ENCODE measurements around the gene PCP4L1. TPM values are rescaled to one million over a fixed set of nuclear protein-coding genes. Genes with fewer than 3 reads are reported as not detected.
A peak's percentile ranks its signal among the peaks of the same experiment; 100 is the strongest.
"Not testable (repeated sequence)": the region's sequence is repeated elsewhere in the genome, so short reads cannot be mapped to it uniquely, and the experiment has no call there.

PCP4L1 gene
- total and polyA plus RNA-seq, 5 donors = 0.21 to 0.94 (median 0.51) TPM

DNA sequence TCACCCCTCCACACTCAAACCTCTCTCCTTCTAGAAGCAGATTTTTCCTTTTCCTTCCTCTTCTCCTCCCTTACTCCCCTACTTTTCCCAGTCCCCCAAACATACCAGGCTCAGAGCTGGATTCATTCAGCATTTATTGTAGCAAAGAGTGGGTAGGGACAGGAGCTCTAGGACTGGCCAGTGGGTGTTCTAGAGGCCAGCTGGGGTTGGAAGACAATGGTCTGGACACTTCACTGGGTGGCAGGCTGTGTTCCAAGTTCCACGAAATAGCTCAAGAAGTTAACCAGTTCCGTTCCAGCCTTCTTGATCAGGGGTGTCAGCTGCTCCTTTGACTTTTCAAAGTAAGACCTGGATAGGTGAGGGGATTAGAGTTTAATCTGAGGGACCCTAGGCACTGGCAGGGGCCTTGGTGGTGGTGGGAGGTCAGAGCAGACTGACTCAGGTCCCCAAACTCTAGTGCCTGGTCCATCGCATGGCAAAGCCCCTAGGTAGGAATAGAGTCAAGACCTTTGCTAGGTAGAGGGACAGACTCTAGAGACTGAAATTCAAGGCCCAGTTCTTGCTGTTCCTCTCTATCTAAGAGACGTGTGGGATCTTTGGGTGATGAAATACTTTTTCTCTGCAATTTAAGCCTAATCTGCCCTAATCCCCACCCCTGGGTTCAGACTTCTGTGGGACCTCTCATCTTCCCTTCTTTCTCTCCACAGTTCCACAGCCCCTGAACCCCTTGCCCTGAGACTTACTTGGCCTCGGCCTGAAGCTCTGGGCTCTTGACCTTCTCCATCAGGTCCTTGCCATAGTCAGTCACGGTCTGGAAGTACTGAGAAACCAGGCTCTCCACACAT, 36.1 kb upstream of the PCP4L1 start:
- peaks cover 6% of the 10 kb centered on the region for H3K4me1 ChIP-seq (ENCODE audit: control insufficient read depth, insufficient read depth, low read length)
- WGBS = 67% methylated on average over 6 of the region's 6 CpGs
- no peaks in the 10 kb centered on the region for H3K27me3 ChIP-seq (ENCODE audit: control insufficient read depth, insufficient read depth)
- H3K27ac ChIP-seq (ENCODE audit: low read length) = no peak overlapping the region
- no peaks in the 10 kb centered on the region for H3K9me3 ChIP-seq (ENCODE audit: control insufficient read depth, low read length)
- DNase-seq (peak in 1 of 3 donors; percentile 22), ATAC-seq (no peak)
- no peak overlapping the region for H3K4me3 ChIP-seq (ENCODE audit: low read length)
- intact Hi-C loops (cut with DNase I) = no loop called here

GRCh38 chr1:161223805-161224694, 34.5 kb upstream of the PCP4L1 start:
- Histone ChIP-seq H3K27ac (ENCODE audit: low read length) (no peak overlapping the region), H3K27me3 (ENCODE audit: control insufficient read depth, insufficient read depth) (no peaks in the 10 kb centered on the region), H3K4me3 (ENCODE audit: low read length) (no peak overlapping the region), H3K9me3 (ENCODE audit: control insufficient read depth, low read length) (no peaks in the 10 kb centered on the region), H3K4me1 (ENCODE audit: control insufficient read depth, insufficient read depth, low read length) (peaks cover 6% of the 10 kb centered on the region)
- intact Hi-C loops (cut with DNase I) = no loop called here
- 90% methylated on average over 7 of the region's 7 CpGs for WGBS
- DNase-seq = no peak
- ATAC-seq = no peak

DNA sequence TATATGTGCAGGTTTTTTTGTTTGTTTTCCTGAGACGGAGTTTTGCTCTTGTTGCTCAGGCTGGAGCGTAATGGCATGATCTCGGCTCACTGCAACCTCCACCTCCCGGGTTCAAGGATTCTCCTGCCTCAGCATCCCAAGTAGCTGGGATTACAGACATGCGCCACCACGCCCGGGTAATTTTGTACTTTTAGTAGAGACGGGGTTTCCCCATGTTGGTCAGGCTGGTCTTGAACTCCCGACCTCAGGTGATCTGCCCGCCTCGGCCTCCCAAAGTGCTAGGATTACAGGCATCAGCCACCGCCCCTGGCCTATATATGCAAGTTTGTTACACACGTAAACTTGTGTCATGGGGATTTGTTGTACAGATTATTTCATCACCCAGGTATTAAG, 33.9 kb upstream of the PCP4L1 start:
- H3K4me3 ChIP-seq (ENCODE audit: low read length); H3K27me3 ChIP-seq (ENCODE audit: control insufficient read depth, insufficient read depth); H3K4me1 ChIP-seq (ENCODE audit: control insufficient read depth, insufficient read depth, low read length); ATAC-seq; H3K9me3 ChIP-seq (ENCODE audit: control insufficient read depth, low read length); H3K27ac ChIP-seq (ENCODE audit: low read length); DNase-seq: not testable (repeated sequence)
- 94% methylated on average over 13 of the region's 13 CpGs for WGBS
- intact Hi-C loops (cut with DNase I) = loop anchor here in 3 of 4 donors (5.0 kb wide), 2 partner anchors 68 to 158 kb away; no protein-coding TSS in a partner anchor

- H3K4me1 ChIP-seq (ENCODE audit: control insufficient read depth, insufficient read depth, low read length) = peaks cover 6% of the 10 kb centered on the region
- no peak overlapping the region for H3K4me3 ChIP-seq (ENCODE audit: low read length)
- no peak for DNase-seq
- H3K27ac ChIP-seq (ENCODE audit: low read length) = peak overlapping the region; percentile 65
- 58% methylated on average over 7 of the region's 7 CpGs for WGBS
- no peaks in the 10 kb centered on the region for H3K9me3 ChIP-seq (ENCODE audit: control insufficient read depth, low read length)
- H3K27me3 ChIP-seq (ENCODE audit: control insufficient read depth, insufficient read depth) = no peaks in the 10 kb centered on the region
- intact Hi-C loops (cut with DNase I) = loop anchor here in 3 of 4 donors (5.0 kb wide), 2 partner anchors 67 to 157 kb away; no protein-coding TSS in a partner anchor
- ATAC-seq = no peak
Observed at GRCh38 chr1:161225178-161225533, 33.4 kb upstream of the PCP4L1 start.

DNA sequence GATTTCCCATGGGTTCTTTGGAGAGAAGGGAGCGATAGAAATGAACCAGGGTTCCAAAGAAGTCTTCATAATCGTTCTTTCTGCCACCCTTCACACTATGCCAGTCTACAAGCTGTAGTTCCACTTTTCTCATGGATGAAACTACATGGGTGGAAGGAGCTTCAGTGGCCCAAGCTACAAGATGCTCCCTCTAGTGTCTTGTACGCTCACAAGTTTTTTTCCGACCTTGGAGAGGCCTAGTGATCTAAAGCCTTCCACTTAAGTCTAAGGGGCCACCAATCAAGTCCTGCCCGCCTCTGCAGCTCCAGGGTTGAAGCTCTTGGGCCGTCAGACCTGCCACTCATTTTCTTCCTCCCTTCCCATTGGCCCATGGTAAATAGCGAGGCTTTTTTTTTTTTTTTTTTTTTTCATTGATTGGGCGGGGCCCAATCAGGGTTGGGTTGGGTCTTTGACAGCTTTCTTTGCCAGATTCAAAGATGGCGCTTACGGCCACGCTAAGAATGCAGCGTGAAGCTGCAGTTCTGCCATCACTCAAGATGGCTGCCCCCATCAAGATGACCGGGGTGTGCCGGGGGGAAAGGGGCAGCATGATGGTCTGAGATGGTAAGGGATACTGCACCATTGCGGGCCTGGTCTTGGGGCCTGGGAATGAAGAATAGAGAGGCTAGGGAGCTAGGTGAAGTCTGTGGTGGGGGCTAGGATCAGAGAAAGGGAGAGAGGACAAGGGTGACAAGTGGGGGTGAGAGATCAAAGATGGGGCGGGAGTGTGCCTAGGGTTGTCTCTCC, 32.8 kb upstream of the PCP4L1 start, which contains the start of gene TOMM40L:
TSS of gene TOMM40L (plus strand) at position 527 of the 786 bp plus-strand sequence. CDS start 430 bp downstream, outside the sequence.
- Histone ChIP-seq H3K27ac (ENCODE audit: low read length) (peak within 1 kb of the TSS; percentile 71), H3K4me3 (ENCODE audit: low read length) (peak within 1 kb of the TSS; percentile 73), H3K27me3 (ENCODE audit: control insufficient read depth, insufficient read depth) (no peaks in the 10 kb centered on the region), H3K4me1 (ENCODE audit: control insufficient read depth, insufficient read depth, low read length) (peaks cover 6% of the 10 kb centered on the region), H3K9me3 (ENCODE audit: control insufficient read depth, low read length) (no peaks in the 10 kb centered on the region)
- 5% methylated on average over 16 of the region's 16 CpGs for WGBS
- intact Hi-C loops (cut with DNase I) = loop anchor here in 3 of 4 donors (5.0 kb wide), 2 partner anchors 67 to 157 kb away; no protein-coding TSS in a partner anchor
- ATAC-seq = peak; percentile 97
- peak; percentile 94 to 96 (median 94) for DNase-seq

GRCh38 chr1:161226320-161226711, 32.2 kb upstream of the PCP4L1 start:
- H3K4me3 ChIP-seq (ENCODE audit: low read length) = peak overlapping the region; percentile 73
- ATAC-seq (peak in 1 of 2 donors; percentile 1), DNase-seq (peak in 2 of 3 donors; percentile 56 to 63)
- H3K27ac ChIP-seq (ENCODE audit: low read length) = peak overlapping the region; percentile 71
- 4% methylated on average over 15 of the region's 15 CpGs for WGBS
- peaks cover 6% of the 10 kb centered on the region for H3K4me1 ChIP-seq (ENCODE audit: control insufficient read depth, insufficient read depth, low read length)
- no peaks in the 10 kb centered on the region for H3K9me3 ChIP-seq (ENCODE audit: control insufficient read depth, low read length)
- intact Hi-C loops (cut with DNase I) = loop anchor here in 3 of 4 donors (5.0 kb wide), 2 partner anchors 66 to 156 kb away; no protein-coding TSS in a partner anchor
- H3K27me3 ChIP-seq (ENCODE audit: control insufficient read depth, insufficient read depth) = no peaks in the 10 kb centered on the region

- intact Hi-C loops (cut with DNase I) = loop anchor here in 3 of 4 donors (5.0 kb wide), 2 partner anchors 66 to 156 kb away; no protein-coding TSS in a partner anchor
- Histone ChIP-seq H3K4me1 (ENCODE audit: control insufficient read depth, insufficient read depth, low read length) (peaks cover 6% of the 10 kb centered on the region), H3K4me3 (ENCODE audit: low read length) (peak overlapping the region; percentile 73), H3K27ac (ENCODE audit: low read length) (peak overlapping the region; percentile 71), H3K9me3 (ENCODE audit: control insufficient read depth, low read length) (no peaks in the 10 kb centered on the region), H3K27me3 (ENCODE audit: control insufficient read depth, insufficient read depth) (no peaks in the 10 kb centered on the region)
- DNase-seq = no peak
- WGBS = 44% methylated on average over 3 of the region's 3 CpGs
- no peak for ATAC-seq
Observed at GRCh38 chr1:161226759-161227158, 31.8 kb upstream of the PCP4L1 start.

DNA sequence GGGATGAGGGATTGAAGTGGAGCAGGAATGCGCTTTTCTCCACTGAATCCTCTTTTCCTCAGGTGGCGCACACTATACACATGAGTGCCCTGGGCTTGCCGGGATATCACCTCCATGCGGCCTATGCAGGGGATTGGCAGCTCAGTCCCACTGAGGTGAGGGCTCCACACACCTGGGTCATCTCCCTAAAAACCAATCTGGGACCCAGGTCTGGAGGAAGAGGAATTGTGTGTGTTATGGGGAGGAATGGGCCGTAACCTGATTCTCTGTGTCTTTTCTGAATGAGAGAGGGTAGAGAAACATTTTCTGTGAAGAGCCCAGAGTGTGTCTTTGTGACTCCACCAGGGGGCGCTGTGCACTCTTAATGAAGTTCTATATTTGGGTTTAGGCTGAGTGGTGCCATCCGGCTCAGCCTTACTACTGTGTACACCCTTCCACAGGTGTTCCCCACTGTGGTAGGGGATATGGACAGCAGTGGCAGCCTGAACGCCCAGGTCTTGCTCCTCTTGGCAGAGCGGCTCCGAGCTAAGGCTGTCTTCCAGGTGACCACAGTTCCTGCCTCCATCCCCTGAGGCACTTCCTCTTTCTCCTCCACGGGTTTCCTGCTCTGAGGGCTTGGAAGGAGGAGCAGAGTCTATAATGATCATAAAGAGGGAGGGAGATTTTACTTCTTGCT, 31.2 kb upstream of the PCP4L1 start:
- H3K27ac ChIP-seq (ENCODE audit: low read length) = peak overlapping the region; percentile 71
- 41% methylated on average over 11 of the region's 11 CpGs for WGBS
- no peaks in the 10 kb centered on the region for H3K27me3 ChIP-seq (ENCODE audit: control insufficient read depth, insufficient read depth)
- ATAC-seq (peak; percentile 47 to 57), DNase-seq (peak; percentile 87 to 91 (median 88))
- intact Hi-C loops (cut with DNase I) = loop anchor here in 3 of 4 donors (5.0 kb wide), 2 partner anchors 65 to 155 kb away; no protein-coding TSS in a partner anchor
- H3K9me3 ChIP-seq (ENCODE audit: control insufficient read depth, low read length) = no peaks in the 10 kb centered on the region
- peaks cover 6% of the 10 kb centered on the region for H3K4me1 ChIP-seq (ENCODE audit: control insufficient read depth, insufficient read depth, low read length)
- peak overlapping the region; percentile 73 for H3K4me3 ChIP-seq (ENCODE audit: low read length)

GRCh38 chr1:161228032-161228431, 30.5 kb upstream of the PCP4L1 start:
- H3K27ac ChIP-seq (ENCODE audit: low read length) = no peak overlapping the region
- no peak for DNase-seq
- H3K4me3 ChIP-seq (ENCODE audit: low read length) = no peak overlapping the region
- peaks cover 6% of the 10 kb centered on the region for H3K4me1 ChIP-seq (ENCODE audit: control insufficient read depth, insufficient read depth, low read length)
- H3K27me3 ChIP-seq (ENCODE audit: control insufficient read depth, insufficient read depth) = no peaks in the 10 kb centered on the region
- no peak for ATAC-seq
- intact Hi-C loops (cut with DNase I) = loop anchor here in 3 of 4 donors (5.0 kb wide), 2 partner anchors 64 to 154 kb away; no protein-coding TSS in a partner anchor
- H3K9me3 ChIP-seq (ENCODE audit: control insufficient read depth, low read length) = no peaks in the 10 kb centered on the region
- WGBS = 88% methylated on average over 7 of the region's 7 CpGs
